WTC11 (cell line): ENCODE results near the gene SLC25A30.
"Not testable (repeated sequence)": the region's sequence is repeated elsewhere in the genome, so short reads cannot be mapped to it uniquely, and the experiment has no call there.

Experiments used
- CTCF ChIP-seq: fragments of 200-600 bp; IDR thresholded peaks from 2 replicates; pipeline ENCODE4 v1.8.0; 2022; ENCODE audit warnings: antibody characterized with exemption
- FOXK1 ChIP-seq: sonication (generic); formaldehyde crosslinking; IDR thresholded peaks from 2 replicates; pipeline ENCODE4 v1.8.0; 2022; ENCODE audit warnings: mild to moderate bottlenecking, moderate library complexity, missing genetic modification reagents
- GABPB1 ChIP-seq: sonication (generic); formaldehyde crosslinking; IDR thresholded peaks from 2 replicates; pipeline ENCODE4 v1.8.1; 2023; ENCODE audit warnings: mild to moderate bottlenecking, missing genetic modification reagents
- HMGXB4 ChIP-seq: sonication (generic); formaldehyde crosslinking; IDR thresholded peaks from 2 replicates; pipeline ENCODE4 v1.8.1; 2023; ENCODE audit warnings: mild to moderate bottlenecking, moderate library complexity, missing genetic modification reagents
- NR1H2 ChIP-seq: sonication (generic); formaldehyde crosslinking; IDR thresholded peaks from 2 replicates; pipeline ENCODE4 v1.9.0; 2021; ENCODE audit warnings: mild to moderate bottlenecking, moderate library complexity, missing genetic modification reagents
- SMAD3 ChIP-seq: sonication (generic); formaldehyde crosslinking; IDR thresholded peaks from 2 replicates; pipeline ENCODE4 v1.8.0; 2022; ENCODE audit warnings: missing genetic modification reagents, mild to moderate bottlenecking, borderline replicate concordance
- SMAD4 ChIP-seq: sonication (generic); formaldehyde crosslinking; IDR thresholded peaks from 2 replicates; pipeline ENCODE4 v1.8.0; 2022; ENCODE audit warnings: mild to moderate bottlenecking, missing genetic modification reagents
- TP53 ChIP-seq: sonication (generic); formaldehyde crosslinking; IDR thresholded peaks from 2 replicates; pipeline ENCODE4 v1.8.1; 2023; ENCODE audit warnings: mild to moderate bottlenecking, missing genetic modification reagents
- USF1 ChIP-seq: sonication (generic); formaldehyde crosslinking; IDR thresholded peaks from 2 replicates; pipeline ENCODE4 v1.8.0; 2022; ENCODE audit warnings: mild to moderate bottlenecking, missing genetic modification reagents
- ZNF219 ChIP-seq: sonication (generic); formaldehyde crosslinking; IDR thresholded peaks from 2 replicates; pipeline ENCODE4 v1.8.0; 2023; ENCODE audit warnings: missing genetic modification reagents, mild to moderate bottlenecking, borderline replicate concordance

GRCh38 chr13:45386892-45387575 lies 31.1 kb downstream of the SLC25A30 start:
- not testable (repeated sequence) for TF ChIP-seq FOXK1; CTCF; SMAD4 (CRISPR knock-in tag); SMAD3 (CRISPR knock-in tag); HMGXB4 (CRISPR knock-in tag); GABPB1 (CRISPR knock-in tag); NR1H2 (CRISPR knock-in tag); USF1 (CRISPR knock-in tag); ZNF219; TP53
